Right atrium auricular region (tissue), 2 donors: ENCODE results near the gene SLC22A23. TPM values are rescaled to one million over a fixed set of nuclear protein-coding genes. Genes with fewer than 3 reads are reported as not detected.

ENCODE experiments used
- DNase-seq: peaks from one replicate; pipeline ENCODE4 v3.0.0-alpha.2; 2019; ENCODE audit warnings: low spot score
- H3K27ac ChIP-seq, 2 donors: fragments of 200-600 bp; sonication (generic); 1 replicate in 1 of 2; 2 replicates in 1 of 2; pipeline ENCODE4 v1.5.1; 2016 to 2019
- H3K27me3 ChIP-seq, 2 donors: fragments of 200-600 bp; sonication (generic); one replicate each; pipeline versions ENCODE4 v1.5.1 to v1.6.0; 2017 to 2019
- H3K36me3 ChIP-seq: fragments of 200-600 bp; sonication (generic); one replicate; pipeline ENCODE4 v1.5.1; 2016
- H3K4me1 ChIP-seq, 2 donors: fragments of 200-600 bp; sonication (generic); one replicate each; pipeline versions ENCODE4 v1.5.1 to v1.6.0; 2017 to 2019
- H3K4me3 ChIP-seq, 2 donors: fragments of 200-600 bp; sonication (generic); 1 replicate in 1 of 2; 2 replicates in 1 of 2; pipeline ENCODE4 v1.5.1; 2017 to 2019; ENCODE audit warnings: mild to moderate bottlenecking in 1 of 2, moderate library complexity in 1 of 2
- H3K9me3 ChIP-seq, 2 donors: fragments of 200-600 bp; sonication (generic); one replicate each; pipeline ENCODE4 v1.5.1; 2019
- total RNA-seq, 2 donors: library from RNA; depleted of rRNA; stranded (reverse); fragments of >200 nt; gene quantifications; one replicate each; pipeline ENCODE4 v1.1.0, GENCODE V29; 2016
- TF ChIP-seq, protein P1 (sequence below), 2 donors: fragments of 200-600 bp; sonication (generic); IDR thresholded peaks; one replicate each; pipeline ENCODE4 v1.5.1; 2019; ENCODE audit warnings: antibody characterized with exemption in 2 of 2

Gene SLC22A23
- total RNA-seq, 2 donors from 2014 or later = 2.9 to 7.2 TPM

DNA sequence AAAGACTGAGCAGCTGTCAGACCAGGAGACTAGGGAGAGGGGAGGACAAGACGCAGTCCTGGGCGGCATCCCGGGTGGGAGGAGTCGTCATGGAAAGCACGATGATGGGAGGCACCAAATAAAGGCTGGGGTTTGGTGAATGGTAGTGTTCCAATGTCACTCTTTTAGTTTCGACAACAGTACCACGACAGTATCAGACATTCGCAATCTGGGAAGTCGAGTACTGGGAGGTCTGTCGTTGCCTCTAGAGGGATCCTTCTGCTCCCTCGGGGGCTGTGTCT is 166.0 kb downstream of the SLC22A23 start:
- DNase-seq = no peak
- H3K36me3 ChIP-seq = no peaks in the 10 kb centered on the region
- H3K27ac ChIP-seq = no peak overlapping the region
- H3K4me3 ChIP-seq = no peak overlapping the region
- TF ChIP-seq, protein P1, sequence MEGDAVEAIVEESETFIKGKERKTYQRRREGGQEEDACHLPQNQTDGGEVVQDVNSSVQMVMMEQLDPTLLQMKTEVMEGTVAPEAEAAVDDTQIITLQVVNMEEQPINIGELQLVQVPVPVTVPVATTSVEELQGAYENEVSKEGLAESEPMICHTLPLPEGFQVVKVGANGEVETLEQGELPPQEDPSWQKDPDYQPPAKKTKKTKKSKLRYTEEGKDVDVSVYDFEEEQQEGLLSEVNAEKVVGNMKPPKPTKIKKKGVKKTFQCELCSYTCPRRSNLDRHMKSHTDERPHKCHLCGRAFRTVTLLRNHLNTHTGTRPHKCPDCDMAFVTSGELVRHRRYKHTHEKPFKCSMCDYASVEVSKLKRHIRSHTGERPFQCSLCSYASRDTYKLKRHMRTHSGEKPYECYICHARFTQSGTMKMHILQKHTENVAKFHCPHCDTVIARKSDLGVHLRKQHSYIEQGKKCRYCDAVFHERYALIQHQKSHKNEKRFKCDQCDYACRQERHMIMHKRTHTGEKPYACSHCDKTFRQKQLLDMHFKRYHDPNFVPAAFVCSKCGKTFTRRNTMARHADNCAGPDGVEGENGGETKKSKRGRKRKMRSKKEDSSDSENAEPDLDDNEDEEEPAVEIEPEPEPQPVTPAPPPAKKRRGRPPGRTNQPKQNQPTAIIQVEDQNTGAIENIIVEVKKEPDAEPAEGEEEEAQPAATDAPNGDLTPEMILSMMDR (IDR thresholded peaks at IDR 0.05) = no peak
- peaks cover 0 to 7% of the 10 kb centered on the region in 2 donors for H3K4me1 ChIP-seq
- no peaks in the 10 kb centered on the region for H3K9me3 ChIP-seq
- H3K27me3 ChIP-seq = no peaks in the 10 kb centered on the region

DNA sequence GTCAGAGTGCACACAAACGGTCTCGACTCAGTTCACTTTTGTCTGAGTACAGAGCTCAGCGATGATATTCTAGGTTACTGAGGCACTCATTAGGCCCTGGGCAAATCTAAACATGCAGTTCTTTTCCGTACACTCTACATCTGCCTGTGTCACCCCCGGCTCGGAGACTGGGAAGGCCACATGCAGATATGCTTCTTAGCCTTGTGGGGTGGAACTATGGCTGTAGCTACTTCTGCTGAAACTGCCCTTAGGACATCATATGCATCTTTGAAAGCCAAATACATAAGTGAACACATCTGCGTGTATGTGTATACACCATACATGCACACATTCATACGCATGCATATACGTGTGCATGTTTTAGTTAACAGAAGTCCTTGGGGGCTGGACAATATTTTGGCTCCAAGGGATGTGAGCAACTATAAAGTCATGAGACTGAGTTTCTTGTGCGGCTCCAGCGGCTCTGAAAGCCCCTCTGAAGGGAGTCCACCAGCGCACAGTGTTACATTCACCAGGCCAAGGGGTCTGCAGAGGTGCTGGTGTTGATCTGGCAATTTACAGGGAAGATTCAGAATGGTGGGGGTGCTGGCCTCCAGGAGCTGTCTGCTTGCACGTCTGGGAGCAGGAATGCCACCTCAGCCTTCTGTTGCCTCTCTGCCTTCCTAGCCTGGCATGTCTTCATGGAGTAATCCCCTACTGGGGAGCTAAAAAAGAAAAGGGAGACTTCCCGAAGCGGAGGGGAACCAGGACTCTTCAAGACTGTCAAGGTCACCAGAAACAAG is 166.5 kb downstream of the SLC22A23 start:
- DNase-seq = no peak
- TF ChIP-seq, protein P1 (IDR thresholded peaks at IDR 0.05) = no peak
- Histone ChIP-seq H3K27me3 (no peaks in the 10 kb centered on the region), H3K9me3 (no peaks in the 10 kb centered on the region), H3K4me1 (peaks cover 0 to 7% of the 10 kb centered on the region in 2 donors), H3K36me3 (no peaks in the 10 kb centered on the region), H3K27ac (no peak overlapping the region), H3K4me3 (no peak overlapping the region)

DNA sequence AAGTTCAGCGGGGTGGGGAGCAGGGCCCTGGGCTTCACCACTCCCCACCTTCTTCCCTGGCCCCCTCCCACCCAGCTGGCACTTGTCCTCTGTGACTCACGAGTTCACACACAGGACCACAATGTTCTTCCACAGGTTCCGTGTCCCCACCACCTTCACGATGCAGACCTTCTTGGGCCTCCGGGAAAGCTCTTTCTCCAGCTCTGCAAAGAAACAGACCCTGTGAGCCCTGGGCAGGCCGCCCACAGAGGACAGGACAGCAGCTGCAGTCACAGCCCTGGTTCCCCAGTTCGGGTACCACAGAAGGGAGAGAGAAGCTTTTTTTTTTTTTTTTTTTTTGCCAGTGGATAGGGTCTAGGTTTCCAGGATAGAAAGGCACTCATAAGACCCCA is 167.2 kb downstream of the SLC22A23 start:
- no peaks in the 10 kb centered on the region for H3K9me3 ChIP-seq
- no peak for DNase-seq
- no peaks in the 10 kb centered on the region for H3K27me3 ChIP-seq
- H3K36me3 ChIP-seq = no peaks in the 10 kb centered on the region
- no peak overlapping the region for H3K27ac ChIP-seq
- TF ChIP-seq, protein P1 (IDR thresholded peaks at IDR 0.05) = no peak
- H3K4me1 ChIP-seq = peaks cover 0 to 7% of the 10 kb centered on the region in 2 donors
- no peak overlapping the region for H3K4me3 ChIP-seq

DNA sequence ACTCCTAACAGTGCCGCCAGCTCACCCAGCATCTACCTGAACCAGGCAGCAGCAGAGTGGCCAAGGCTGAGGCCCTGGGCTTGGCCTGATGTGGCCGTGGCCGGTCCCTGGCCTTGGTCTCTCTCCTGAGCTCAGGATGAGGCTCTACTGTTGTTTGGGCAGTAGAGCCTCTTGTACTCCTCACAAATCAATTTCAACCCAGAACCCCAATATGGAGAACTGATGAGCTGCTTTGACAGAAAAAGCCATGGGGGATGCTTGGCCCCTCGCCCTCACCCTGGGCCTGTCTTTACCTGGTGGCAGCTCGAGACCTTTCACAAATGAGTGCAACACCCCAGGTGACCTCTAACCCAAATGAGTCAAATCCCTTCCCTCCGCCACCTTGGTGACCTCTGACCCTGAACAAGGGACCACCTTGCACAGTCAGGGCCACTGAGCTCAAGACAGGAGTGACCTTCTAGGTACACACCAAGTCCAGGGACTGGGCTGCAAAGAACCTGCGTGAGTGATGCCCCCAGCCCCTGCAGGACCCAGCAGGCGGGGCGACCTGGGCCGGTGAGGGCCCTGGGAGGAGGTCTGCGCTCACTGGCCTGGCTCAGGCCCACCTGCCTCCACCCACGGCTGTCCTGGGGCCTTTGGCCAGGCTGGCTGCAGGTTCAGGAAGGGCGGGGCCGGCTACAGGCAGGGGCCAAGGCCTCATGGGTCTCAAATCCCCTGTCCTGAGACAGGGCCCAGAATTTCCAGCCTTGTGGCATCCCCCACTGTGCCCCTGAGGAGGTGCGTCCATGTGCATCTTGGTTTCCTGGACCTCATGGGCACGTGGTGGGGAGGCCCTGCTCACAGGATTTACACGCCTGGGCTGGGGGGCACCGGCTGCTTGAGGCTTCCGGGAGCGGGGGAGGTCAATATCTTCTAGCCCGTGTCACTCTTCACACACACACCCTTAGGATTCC is 167.9 kb downstream of the SLC22A23 start:
- H3K9me3 ChIP-seq = no peaks in the 10 kb centered on the region
- no peak overlapping the region for H3K4me3 ChIP-seq
- no peaks in the 10 kb centered on the region for H3K36me3 ChIP-seq
- TF ChIP-seq, protein P1 (IDR thresholded peaks at IDR 0.05) = no peak
- peaks cover 0 to 7% of the 10 kb centered on the region in 2 donors for H3K4me1 ChIP-seq
- H3K27me3 ChIP-seq = no peaks in the 10 kb centered on the region
- H3K27ac ChIP-seq = no peak overlapping the region
- DNase-seq = no peak

GRCh38 chr6:3287976-3288707 is 168.7 kb downstream of the SLC22A23 start:
- no peaks in the 10 kb centered on the region for H3K36me3 ChIP-seq
- peaks cover 0 to 7% of the 10 kb centered on the region in 2 donors for H3K4me1 ChIP-seq

More at GRCh38 chr6:3287976-3288707, 168.7 kb downstream of the SLC22A23 start:
- no peak overlapping the region for H3K4me3 ChIP-seq
- H3K27ac ChIP-seq = no peak overlapping the region
- no peaks in the 10 kb centered on the region for H3K27me3 ChIP-seq
- no peaks in the 10 kb centered on the region for H3K9me3 ChIP-seq
- TF ChIP-seq, protein P1 (IDR thresholded peaks at IDR 0.05) = no peak
- no peak for DNase-seq
